ENCODE results near the gene KATNAL1.

KATNAL1 gene

DNA sequence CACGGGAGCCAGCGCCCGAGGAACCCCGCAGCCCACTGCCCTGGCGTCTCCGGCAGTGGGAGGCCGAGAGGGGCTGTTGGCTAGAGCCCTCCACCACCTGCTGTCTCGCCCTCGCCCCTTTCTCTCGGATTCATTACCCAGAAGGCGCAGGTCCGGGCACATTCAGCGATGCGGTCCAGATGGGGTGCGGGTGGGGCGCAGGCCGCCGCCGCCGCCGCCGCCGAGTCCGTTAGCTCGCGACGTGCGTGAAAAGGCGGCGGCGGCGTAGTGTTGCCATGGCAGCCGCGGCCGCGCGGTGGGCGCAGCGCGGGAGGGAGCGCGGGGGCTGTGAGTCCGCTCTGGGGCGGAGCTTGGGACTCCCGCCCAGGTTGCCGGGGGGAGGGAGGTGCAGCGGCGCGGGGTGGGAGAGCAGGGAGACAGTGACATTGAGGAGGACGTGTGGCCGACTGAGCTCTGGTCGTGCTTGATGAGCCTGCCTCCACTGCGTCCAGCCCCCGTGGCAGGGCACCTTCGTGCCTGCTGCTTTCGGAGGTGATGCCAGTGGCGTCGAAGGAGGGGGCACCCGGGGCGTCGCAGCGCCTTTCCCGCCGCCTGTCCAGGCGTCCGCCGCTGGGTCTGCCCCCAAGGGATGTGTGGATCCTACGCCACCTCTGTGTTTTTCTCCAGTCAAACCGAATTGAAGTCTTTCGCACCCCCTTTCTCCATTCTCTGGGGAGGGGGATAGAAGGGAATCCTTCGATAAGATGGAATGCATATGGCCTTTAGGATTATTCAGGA, at the start of gene KATNAL1:
KATNAL1 (minus strand) TSS at position 358 of the 777 bp plus-strand sequence. CDS start 23,774 bp downstream, outside the sequence.
- DNase-seq (ENCODE audit: extremely low read depth, low read depth) = peak; percentile 25

GRCh38 chr13:30355839-30356238, 48.5 kb upstream of the KATNAL1 start:
- DNase-seq (ENCODE audit: extremely low read depth, low read depth) = no peak
- TF ChIP-seq, protein P1, sequence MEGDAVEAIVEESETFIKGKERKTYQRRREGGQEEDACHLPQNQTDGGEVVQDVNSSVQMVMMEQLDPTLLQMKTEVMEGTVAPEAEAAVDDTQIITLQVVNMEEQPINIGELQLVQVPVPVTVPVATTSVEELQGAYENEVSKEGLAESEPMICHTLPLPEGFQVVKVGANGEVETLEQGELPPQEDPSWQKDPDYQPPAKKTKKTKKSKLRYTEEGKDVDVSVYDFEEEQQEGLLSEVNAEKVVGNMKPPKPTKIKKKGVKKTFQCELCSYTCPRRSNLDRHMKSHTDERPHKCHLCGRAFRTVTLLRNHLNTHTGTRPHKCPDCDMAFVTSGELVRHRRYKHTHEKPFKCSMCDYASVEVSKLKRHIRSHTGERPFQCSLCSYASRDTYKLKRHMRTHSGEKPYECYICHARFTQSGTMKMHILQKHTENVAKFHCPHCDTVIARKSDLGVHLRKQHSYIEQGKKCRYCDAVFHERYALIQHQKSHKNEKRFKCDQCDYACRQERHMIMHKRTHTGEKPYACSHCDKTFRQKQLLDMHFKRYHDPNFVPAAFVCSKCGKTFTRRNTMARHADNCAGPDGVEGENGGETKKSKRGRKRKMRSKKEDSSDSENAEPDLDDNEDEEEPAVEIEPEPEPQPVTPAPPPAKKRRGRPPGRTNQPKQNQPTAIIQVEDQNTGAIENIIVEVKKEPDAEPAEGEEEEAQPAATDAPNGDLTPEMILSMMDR (IDR thresholded peaks at IDR 0.05; ENCODE audit: low read depth, low read length) = no peak

More for the DNA sequence above, at the start of gene KATNAL1:
- TF ChIP-seq, protein P1 (IDR thresholded peaks at IDR 0.05; ENCODE audit: low read depth, low read length) = no peak

GRCh38 chr13:30355384-30355699, 48.0 kb upstream of the KATNAL1 start:
- no peak for DNase-seq (ENCODE audit: extremely low read depth, low read depth)
- TF ChIP-seq, protein P1 (IDR thresholded peaks at IDR 0.05; ENCODE audit: low read depth, low read length) = no peak; the same call in 1 of the 2 replicates

DNA sequence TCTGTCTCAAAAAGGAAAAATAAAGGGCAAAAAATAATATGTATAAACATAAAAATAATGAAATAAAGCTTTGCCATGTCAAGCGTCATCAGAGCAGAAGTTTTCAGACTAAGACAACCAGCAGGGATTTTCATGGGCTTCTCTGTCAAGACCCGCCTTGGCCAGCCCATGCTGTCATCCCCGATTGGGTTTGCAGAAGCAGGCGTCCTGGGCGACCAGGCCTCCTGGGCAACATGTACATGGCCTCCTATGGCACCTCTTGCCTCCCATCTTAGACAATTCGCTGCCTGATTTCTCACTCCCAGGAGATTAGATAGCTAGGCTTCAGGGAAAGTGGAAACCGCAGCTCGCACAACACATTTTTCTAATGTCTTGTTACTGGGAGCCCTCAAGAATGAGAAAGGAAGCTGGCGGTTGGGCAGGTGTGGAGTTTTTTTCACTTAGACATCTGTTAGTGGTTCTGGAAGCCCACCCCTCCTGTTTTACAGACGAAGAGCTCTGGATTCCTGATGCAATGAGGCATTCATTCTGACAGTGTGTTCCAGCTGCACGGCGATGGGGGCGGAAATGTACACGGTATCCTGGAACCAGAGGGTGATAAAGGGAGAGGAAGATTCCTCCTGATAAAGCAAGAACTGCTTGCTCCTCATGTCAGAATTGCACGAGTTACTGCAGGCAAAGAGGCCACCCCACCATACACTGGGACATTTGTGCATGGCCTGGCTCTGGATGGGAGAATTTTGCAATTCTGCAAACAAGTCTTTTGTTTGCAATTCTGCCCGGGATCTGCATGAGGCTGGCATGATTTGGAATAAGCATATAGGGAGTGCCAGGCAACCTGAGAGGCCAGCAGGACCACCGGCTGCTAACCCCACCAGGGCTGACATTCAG, 47.4 kb upstream of the KATNAL1 start:
- TF ChIP-seq, protein P1 (IDR thresholded peaks at IDR 0.05; ENCODE audit: low read depth, low read length) = no peak
- DNase-seq (ENCODE audit: extremely low read depth, low read depth) = no peak

GRCh38 chr13:30353471-30354215, 46.3 kb upstream of the KATNAL1 start:
- no peak for DNase-seq (ENCODE audit: extremely low read depth, low read depth)

GRCh38 chr13:30353060-30353459, 45.7 kb upstream of the KATNAL1 start:
- TF ChIP-seq, protein P1 (IDR thresholded peaks at IDR 0.05; ENCODE audit: low read depth, low read length) = no peak
- DNase-seq (ENCODE audit: extremely low read depth, low read depth) = no peak

More at GRCh38 chr13:30353471-30354215, 46.3 kb upstream of the KATNAL1 start:
- TF ChIP-seq, protein P1 (IDR thresholded peaks at IDR 0.05; ENCODE audit: low read depth, low read length) = no peak
